GM12878 (cell line): ENCODE data around the gene ZNF462. TPM values are rescaled to one million over a fixed set of nuclear protein-coding genes. Genes with fewer than 3 reads are reported as not detected.

ENCODE experiments used
- ATAC-seq: fragments of 200-7000 bp; cut with Tn5 transposase; 3 replicates; pipeline ENCODE4 v1.9.1; 2020; ENCODE audit warnings: mild to moderate bottlenecking, moderate library complexity
- BruUV-seq: library from RNA; stranded (reverse); fragments of 400-500 nt; replicated peaks from 2 replicates; lab custom pipeline; 2021; lab: Mats Ljungman, UMichigan
- CTCF ChIA-PET: fragments of 300-600 bp; sonication (Branson Sonifier 250); formaldehyde crosslinking; extraction: SDS; loops from one replicate; lab custom pipeline; 2021; ENCODE audit warnings: inconsistent platforms; lab: Yijun Ruan, JAX
- POLR2A ChIA-PET: fragments of 350-600 bp; formaldehyde crosslinking; extraction: SDS; loops from one replicate; lab custom pipeline; 2021; ENCODE audit warnings: inconsistent platforms; lab: Charles Lee
- RAD21 ChIA-PET: fragments of 300-600 bp; sonication (Branson Sonifier 250); formaldehyde crosslinking; loops from one replicate; lab custom pipeline; 2023; ENCODE audit warnings: antibody characterized with exemption; ENCODE audit not compliant: unreplicated experiment; lab: Charles Lee
- SMC1A ChIA-PET: fragments of 300-600 bp; sonication (Branson Sonifier 250); formaldehyde crosslinking; loops from one replicate; lab custom pipeline; 2023; ENCODE audit not compliant: unreplicated experiment, uncharacterized antibody; lab: Charles Lee
- DNase-seq: peaks from one replicate; pipeline ENCODE4 v3.0.0-alpha.2; 2011; ENCODE audit warnings: low read depth, low spot score
- FAIRE-seq: peaks from 3 replicates; lab custom pipeline; 2011; peaks lifted over from hg19 to GRCh38; lab: Jason Lieb, UNC
- H2AFZ ChIP-seq: 2 replicates; pipeline ENCODE4 v1.6.0; 2011; ENCODE audit warnings: low read depth, low read length, control low read depth; ENCODE audit not compliant: control insufficient read depth
- H3K27ac ChIP-seq: 2 replicates; pipeline ENCODE4 v1.5.1; 2011; ENCODE audit warnings: control low read depth; ENCODE audit not compliant: control insufficient read depth, insufficient read depth
- H3K27me3 ChIP-seq, 2 experiments: replicated peaks in 1 of 2; 2 replicates each; pipeline versions ENCODE4 v1.6.0 to v1.6.1; 2011; ENCODE audit warnings: low read length in 1 of 2; ENCODE audit not compliant: control insufficient read depth in 2 of 2, insufficient read depth in 2 of 2
- H3K36me3 ChIP-seq, 2 experiments: 2 replicates each; pipeline ENCODE4 v1.5.1; 2011; ENCODE audit warnings: low read length in 1 of 2; ENCODE audit not compliant: control insufficient read depth in 2 of 2, insufficient read depth in 2 of 2
- H3K4me1 ChIP-seq: 2 replicates; pipeline ENCODE4 v1.6.1; 2011; ENCODE audit warnings: mild to moderate bottlenecking, low read length, moderate library complexity, mixed read lengths; ENCODE audit not compliant: control insufficient read depth, insufficient read depth
- H3K4me2 ChIP-seq: 2 replicates; pipeline ENCODE4 v1.6.0; 2011; ENCODE audit warnings: control low read depth; ENCODE audit not compliant: control insufficient read depth, insufficient read depth
- H3K4me3 ChIP-seq: fragments of 200-600 bp; sonication (generic); 2 replicates; pipeline ENCODE4 v1.5.1; 2016
- H3K79me2 ChIP-seq: 2 replicates; pipeline ENCODE4 v1.6.0; 2011; ENCODE audit warnings: low read length; ENCODE audit not compliant: control insufficient read depth, insufficient read depth
- H3K9ac ChIP-seq: 2 replicates; pipeline ENCODE4 v1.8.0; 2011; ENCODE audit warnings: low read length, control low read depth, mixed read lengths; ENCODE audit not compliant: control insufficient read depth, insufficient read depth
- H3K9me3 ChIP-seq: replicated peaks from 3 replicates; pipeline ENCODE4 v1.5.1; 2011; ENCODE audit warnings: mild to moderate bottlenecking, low read length; ENCODE audit not compliant: control insufficient read depth, insufficient read depth
- H4K20me1 ChIP-seq: 2 replicates; pipeline ENCODE4 v1.6.0; 2011; ENCODE audit not compliant: control insufficient read depth, insufficient read depth
- FOS ChIP-seq: IDR thresholded peaks from 3 replicates; pipeline ENCODE4 v1.6.1; 2011; ENCODE audit warnings: borderline replicate concordance; ENCODE audit not compliant: insufficient read length; ENCODE audit errors: extremely low read depth
- IKZF2 ChIP-seq, 2 experiments: fragments of 450-650 bp; IDR thresholded peaks; 2 replicates each; pipeline ENCODE4 v1.6.1; 2017; ENCODE audit warnings: mild to moderate bottlenecking in 2 of 2, moderate library complexity in 2 of 2
- MTA2 ChIP-seq: fragments of 450-650 bp; IDR thresholded peaks from 2 replicates; pipeline ENCODE4 v1.6.1; 2016; ENCODE audit warnings: low read depth, mild to moderate bottlenecking, moderate library complexity
- PAX8 ChIP-seq: fragments of 450-650 bp; IDR thresholded peaks from 2 replicates; pipeline ENCODE4 v1.6.1; 2017; ENCODE audit warnings: mild to moderate bottlenecking, moderate library complexity
- SPI1 ChIP-seq: IDR thresholded peaks from 2 replicates; pipeline ENCODE4 v1.6.1; 2011; ENCODE audit warnings: low read depth, mild to moderate bottlenecking, low read length, moderate library complexity, borderline replicate concordance; ENCODE audit not compliant: insufficient read depth
- WGBS: methylation state at CpG from one replicate; pipeline ENCODE4 v1.1.6; 2016; ENCODE audit warnings: low lambda C conversion rate; ENCODE audit not compliant: insufficient replicate concordance, insufficient coverage; ENCODE audit errors: missing lambda C conversion rate; 5-methylcytosine and 5-hydroxymethylcytosine counted together
- in situ Hi-C: fragments of 300-500 bp; cut with MboI; formaldehyde crosslinking; loops from 9 replicates; pipeline ENCODE4 v1.14.3; 2018; ENCODE audit warnings: mixed read lengths
- intact Hi-C: fragments of 100-400 bp; cut with micrococcal nuclease; formaldehyde crosslinking; loops from one replicate; pipeline ENCODE4 v1.14.2; 2022; ENCODE audit not compliant: unreplicated experiment
- polyA plus RNA-seq, 11 experiments: library from polyadenylated mRNA; depleted of rRNA in 4 of 11; unstranded in 6 of 11; stranded (reverse) in 5 of 11; fragments of >200 nt; fragmentation: Nextera tagmentation in 4 of 11; fragmentation: Illumina TruSeq in 1 of 11; extraction: Ambion mirVana in 4 of 11; extraction: Trizol in 1 of 11; gene quantifications; 1 replicate in 1 of 11; 2 replicates in 10 of 11; pipeline versions ENCODE4 v1.2.1 to v1.2.3, GENCODE V29; 2011 to 2016; ENCODE audit warnings: inconsistent platforms in 2 of 11, missing spikeins in 2 of 11, low read depth in 1 of 11
- total RNA-seq, 4 experiments: library from RNA; depleted of rRNA in 3 of 4; stranded (reverse); fragments of >200 nt in 3 of 4; fragmentation: Illumina TruSeq in 1 of 4; extraction: Trizol in 1 of 4; gene quantifications; 2 replicates each; pipeline versions ENCODE4 v1.2.1 to v1.2.3, GENCODE V29; 2013 to 2021
- TF ChIP-seq, protein P1 (sequence below): fragments of 450-650 bp; IDR thresholded peaks from 2 replicates; pipeline ENCODE4 v1.6.1; 2017; ENCODE audit warnings: mild to moderate bottlenecking
- TF ChIP-seq, protein P2 (sequence below): IDR thresholded peaks from 2 replicates; pipeline ENCODE4 v1.6.1; 2011; ENCODE audit warnings: mild to moderate bottlenecking, low read depth, low read length, moderate library complexity; ENCODE audit not compliant: insufficient replicate concordance
- TF ChIP-seq, protein P3 (sequence below): fragments of 450-650 bp; formaldehyde crosslinking; IDR thresholded peaks from 2 replicates; pipeline ENCODE4 v1.5.0; 2022; ENCODE audit warnings: mild to moderate bottlenecking, missing genetic modification characterization

ZNF462 gene
- total and polyA plus RNA-seq, 10 of the 15 experiments (the other 5 are each of a cell fraction or from before 2014, with no cell fraction given) = 0.27 to 13.7 (median 0.55) TPM

DNA sequence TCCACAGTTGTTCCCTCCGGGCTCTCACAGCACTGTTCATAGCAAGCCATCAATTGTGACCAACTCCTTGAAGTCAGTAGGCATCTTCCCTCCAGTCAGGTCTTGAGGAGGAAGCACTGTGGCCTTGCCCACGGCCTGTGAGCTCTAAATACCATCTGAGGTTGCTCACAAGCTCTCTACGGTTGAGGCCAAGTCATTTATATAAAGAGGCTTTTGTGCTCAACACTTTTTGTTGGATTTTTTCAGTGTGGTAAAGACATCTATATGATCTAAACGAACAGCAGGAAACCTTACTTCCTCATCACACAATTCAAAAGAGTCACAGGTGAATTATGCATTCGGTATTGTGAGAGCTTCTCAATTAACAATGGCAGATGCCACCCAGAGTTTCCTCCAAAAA, 97.3 kb downstream of the ZNF462 start:
- Histone ChIP-seq H2AFZ (no peak overlapping the region), H3K4me2 (no peak overlapping the region), H3K4me3 (no peak overlapping the region), H3K4me1 (no peaks in the 10 kb centered on the region), H3K9me3 (no peaks in the 10 kb centered on the region; the same call in 2 of the 3 replicates), H3K27me3 (no peaks in the 10 kb centered on the region), H3K36me3 (no peaks in the 10 kb centered on the region), H3K9ac (no peak overlapping the region), H4K20me1 (no peaks in the 10 kb centered on the region), H3K79me2 (no peaks in the 10 kb centered on the region), H3K27ac (no peak overlapping the region)
- intact Hi-C loops = no loop called here
- CTCF ChIA-PET = interaction anchor here (1.3 to 1.6 kb wide), 2 partner anchors 14 to 78 kb away, joined by 3 read pairs; no protein-coding TSS in a partner anchor
- no TSS peak for BruUV-seq
- ATAC-seq (no peak), FAIRE-seq (no peak), DNase-seq (no peak)
- TF ChIP-seq IKZF2 (IDR thresholded peaks at IDR 0.05) (no peak), FOS (no peak), SPI1 (no peak), PAX8 (no peak), MTA2 (no peak)
- TF ChIP-seq, protein P1, sequence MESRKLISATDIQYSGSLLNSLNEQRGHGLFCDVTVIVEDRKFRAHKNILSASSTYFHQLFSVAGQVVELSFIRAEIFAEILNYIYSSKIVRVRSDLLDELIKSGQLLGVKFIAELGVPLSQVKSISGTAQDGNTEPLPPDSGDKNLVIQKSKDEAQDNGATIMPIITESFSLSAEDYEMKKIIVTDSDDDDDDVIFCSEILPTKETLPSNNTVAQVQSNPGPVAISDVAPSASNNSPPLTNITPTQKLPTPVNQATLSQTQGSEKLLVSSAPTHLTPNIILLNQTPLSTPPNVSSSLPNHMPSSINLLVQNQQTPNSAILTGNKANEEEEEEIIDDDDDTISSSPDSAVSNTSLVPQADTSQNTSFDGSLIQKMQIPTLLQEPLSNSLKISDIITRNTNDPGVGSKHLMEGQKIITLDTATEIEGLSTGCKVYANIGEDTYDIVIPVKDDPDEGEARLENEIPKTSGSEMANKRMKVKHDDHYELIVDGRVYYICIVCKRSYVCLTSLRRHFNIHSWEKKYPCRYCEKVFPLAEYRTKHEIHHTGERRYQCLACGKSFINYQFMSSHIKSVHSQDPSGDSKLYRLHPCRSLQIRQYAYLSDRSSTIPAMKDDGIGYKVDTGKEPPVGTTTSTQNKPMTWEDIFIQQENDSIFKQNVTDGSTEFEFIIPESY = no peak
- TF ChIP-seq, protein P2, sequence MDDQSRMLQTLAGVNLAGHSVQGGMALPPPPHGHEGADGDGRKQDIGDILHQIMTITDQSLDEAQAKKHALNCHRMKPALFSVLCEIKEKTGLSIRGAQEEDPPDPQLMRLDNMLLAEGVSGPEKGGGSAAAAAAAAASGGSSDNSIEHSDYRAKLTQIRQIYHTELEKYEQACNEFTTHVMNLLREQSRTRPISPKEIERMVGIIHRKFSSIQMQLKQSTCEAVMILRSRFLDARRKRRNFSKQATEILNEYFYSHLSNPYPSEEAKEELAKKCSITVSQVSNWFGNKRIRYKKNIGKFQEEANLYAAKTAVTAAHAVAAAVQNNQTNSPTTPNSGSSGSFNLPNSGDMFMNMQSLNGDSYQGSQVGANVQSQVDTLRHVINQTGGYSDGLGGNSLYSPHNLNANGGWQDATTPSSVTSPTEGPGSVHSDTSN = no peak
- TF ChIP-seq, protein P3, sequence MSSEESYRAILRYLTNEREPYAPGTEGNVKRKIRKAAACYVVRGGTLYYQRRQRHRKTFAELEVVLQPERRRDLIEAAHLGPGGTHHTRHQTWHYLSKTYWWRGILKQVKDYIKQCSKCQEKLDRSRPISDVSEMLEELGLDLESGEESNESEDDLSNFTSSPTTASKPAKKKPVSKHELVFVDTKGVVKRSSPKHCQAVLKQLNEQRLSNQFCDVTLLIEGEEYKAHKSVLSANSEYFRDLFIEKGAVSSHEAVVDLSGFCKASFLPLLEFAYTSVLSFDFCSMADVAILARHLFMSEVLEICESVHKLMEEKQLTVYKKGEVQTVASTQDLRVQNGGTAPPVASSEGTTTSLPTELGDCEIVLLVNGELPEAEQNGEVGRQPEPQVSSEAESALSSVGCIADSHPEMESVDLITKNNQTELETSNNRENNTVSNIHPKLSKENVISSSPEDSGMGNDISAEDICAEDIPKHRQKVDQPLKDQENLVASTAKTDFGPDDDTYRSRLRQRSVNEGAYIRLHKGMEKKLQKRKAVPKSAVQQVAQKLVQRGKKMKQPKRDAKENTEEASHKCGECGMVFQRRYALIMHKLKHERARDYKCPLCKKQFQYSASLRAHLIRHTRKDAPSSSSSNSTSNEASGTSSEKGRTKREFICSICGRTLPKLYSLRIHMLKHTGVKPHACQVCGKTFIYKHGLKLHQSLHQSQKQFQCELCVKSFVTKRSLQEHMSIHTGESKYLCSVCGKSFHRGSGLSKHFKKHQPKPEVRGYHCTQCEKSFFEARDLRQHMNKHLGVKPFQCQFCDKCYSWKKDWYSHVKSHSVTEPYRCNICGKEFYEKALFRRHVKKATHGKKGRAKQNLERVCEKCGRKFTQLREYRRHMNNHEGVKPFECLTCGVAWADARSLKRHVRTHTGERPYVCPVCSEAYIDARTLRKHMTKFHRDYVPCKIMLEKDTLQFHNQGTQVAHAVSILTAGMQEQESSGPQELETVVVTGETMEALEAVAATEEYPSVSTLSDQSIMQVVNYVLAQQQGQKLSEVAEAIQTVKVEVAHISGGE (CRISPR knock-in tag) = no peak
- WGBS = 6% methylated on average over 5 of the region's 5 CpGs
- RAD21 ChIA-PET = interaction anchor here (1.8 kb wide), 1 partner anchor 39 kb away, joined by 4 read pairs; no protein-coding TSS in a partner anchor
- in situ Hi-C loops = no loop called here
- POLR2A ChIA-PET = interaction anchor here (1.2 kb wide), 1 partner anchor 20 kb away, joined by 3 read pairs; no protein-coding TSS in a partner anchor
- SMC1A ChIA-PET = interaction anchor here (0.6 to 2.3 kb wide), 14 partner anchors 8 to 635 kb away, joined by 3 to 9 read pairs (median 5); no protein-coding TSS in a partner anchor
